Activated T-cell treated with anti-CD3 and anti-CD28 coated beads for 4 hours (primary cell): ENCODE measurements around the gene UNC5C.

Experiments
- DNase-seq: peaks from one replicate; pipeline ENCODE4 v3.0.0-alpha.2; 2020

Gene UNC5C

DNA sequence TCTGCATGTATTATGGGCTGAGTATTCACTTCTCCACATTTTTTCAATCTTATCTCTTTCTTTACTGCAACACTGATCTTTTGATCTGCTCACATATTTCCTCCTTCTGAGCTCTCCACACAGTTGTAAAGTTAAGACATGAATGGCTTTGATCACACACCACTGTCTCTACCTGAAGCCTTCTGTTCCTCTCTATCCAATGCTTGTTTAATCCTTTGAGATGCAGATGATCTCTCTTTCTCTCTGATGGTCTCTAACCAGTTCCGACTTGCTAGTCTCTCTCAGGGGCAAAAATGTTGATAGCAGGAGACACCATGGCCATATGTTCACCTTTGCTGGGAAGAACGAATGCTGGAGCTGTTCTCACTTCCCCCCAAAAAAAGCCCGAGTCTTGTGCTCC is 162.4 kb downstream of the UNC5C start:
- DNase-seq: no peak

DNA sequence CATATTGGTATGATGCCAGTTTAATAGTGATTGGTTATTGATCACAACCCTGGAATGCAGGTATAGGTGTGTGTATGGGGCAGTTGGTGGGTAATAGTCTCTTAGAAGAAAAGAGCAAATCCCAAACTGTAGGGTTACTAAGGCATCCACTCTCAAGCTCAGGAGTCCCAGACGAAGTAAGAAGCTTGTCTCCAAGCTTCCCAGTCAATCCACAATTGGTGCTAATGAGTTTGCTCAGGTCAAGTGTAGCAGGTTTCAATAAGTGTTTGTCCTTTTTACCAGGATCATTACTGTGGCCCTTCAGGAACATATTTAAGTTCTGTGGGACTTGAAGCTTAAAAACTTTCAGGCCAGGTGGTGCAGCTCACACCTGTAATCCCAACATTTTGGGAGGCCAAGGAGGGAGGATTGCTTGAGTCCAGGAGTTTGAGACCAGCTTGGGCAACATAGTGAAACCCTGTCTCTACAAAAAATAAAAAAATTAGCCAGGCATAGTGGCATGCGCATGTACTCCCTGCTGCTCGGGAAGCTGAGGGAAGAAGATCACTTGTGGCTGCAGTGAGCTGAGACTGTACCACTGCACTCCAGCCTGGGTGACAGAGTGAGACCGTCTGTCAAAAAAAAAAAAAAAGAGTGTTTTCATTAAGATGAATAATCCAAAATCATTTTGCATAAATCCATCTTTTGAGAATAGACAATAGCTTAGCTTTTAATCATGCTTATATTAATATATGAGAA is 166.8 kb downstream of the UNC5C start:
- no peak for DNase-seq

DNA sequence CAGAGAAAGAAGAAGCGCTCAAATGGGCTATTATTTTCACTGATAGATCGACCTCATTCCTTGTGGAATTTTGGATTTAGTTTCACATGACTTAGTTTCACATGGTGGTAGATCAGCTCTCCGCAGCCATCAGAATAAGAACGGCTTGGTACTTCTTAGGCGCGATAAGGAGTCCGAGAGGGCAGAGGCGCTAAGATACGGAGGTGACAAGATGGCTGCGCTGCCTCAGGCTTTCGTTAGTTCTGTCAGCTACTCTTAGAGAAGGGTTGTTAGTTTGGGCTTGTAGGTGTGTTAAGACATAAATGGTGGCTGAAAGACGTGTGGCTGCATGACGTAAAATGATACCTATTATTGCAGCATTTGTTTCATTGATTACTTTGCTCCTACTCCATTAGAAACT is 169.1 kb downstream of the UNC5C start:
- DNase-seq: no peak

DNA sequence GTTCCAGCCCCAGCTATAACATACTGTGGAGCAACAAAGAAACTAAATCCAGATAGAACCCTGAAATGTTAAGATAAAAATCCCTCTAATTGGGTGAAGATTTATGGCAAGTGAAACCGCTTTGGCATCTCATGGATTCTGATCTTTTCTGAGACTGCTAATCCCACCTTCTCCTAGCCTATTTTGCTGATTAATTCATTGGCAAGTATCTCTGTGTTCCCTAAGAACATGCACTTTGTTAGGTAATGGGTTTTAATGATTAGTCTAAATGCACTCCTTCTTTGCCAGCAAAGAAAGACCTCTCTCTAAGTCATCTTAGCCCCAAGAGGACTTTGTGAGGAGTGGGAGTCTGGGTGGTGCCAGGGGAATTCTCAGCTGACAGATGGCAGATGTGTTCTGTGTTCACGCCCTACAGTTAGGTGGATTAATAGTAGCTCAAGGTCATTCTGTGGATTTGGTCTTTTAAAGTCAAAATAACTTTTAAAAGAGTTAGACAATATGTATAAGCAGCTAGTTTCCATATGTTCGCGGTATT is 171.3 kb downstream of the UNC5C start:
- DNase-seq: no peak

DNA sequence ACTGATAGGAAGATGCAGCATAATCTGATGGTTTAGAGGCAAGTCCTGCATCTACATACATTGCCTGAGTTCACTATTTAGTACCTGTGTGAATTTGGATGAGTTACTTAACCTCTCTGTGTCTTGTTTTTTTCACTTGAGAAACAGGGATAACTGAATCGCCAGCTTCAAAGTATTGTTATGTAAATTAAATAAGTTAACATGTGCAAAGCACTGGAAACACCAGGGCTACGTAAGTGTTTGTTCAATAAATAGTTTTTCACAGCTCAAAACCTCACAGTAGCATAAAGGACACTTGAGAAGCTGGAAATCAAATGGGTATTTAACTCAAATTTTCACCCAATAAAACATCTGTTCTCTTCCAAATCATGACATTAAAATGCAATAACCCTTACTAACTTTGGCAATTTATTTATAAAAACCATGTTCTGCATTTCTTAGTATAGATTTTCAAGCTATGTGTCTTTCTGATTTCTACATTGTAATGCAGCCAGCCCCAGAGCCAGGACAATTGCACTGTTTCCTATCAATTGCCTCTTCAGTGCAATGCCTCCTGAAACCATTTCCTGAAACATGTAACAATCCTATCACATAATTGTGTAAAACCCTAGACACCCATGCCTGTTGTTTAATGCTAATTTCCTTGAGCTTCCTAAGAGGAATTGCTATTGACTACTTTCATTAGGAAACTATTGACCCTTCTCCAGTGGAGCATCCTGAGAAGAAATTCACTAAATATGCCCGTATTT is 177.1 kb downstream of the UNC5C start:
- no peak for DNase-seq

DNA sequence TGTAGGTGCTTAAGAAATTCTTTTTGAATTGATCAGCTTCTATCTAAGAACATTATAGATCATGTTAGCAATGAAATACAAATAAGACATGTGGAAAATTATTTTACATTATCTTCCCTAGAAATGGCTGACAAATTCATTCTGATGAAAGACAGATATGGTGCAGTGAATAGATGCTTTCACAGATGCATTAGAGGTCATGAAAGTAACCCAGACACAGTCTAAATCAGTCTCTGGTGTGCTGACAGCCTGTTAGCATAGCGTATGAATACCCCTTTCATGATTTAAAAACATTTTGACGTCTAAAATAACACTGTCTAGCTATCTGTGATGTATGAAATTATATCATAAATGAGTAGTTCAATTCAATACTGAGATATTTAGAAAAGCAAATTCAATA is 180.9 kb downstream of the UNC5C start:
- DNase-seq: no peak

DNA sequence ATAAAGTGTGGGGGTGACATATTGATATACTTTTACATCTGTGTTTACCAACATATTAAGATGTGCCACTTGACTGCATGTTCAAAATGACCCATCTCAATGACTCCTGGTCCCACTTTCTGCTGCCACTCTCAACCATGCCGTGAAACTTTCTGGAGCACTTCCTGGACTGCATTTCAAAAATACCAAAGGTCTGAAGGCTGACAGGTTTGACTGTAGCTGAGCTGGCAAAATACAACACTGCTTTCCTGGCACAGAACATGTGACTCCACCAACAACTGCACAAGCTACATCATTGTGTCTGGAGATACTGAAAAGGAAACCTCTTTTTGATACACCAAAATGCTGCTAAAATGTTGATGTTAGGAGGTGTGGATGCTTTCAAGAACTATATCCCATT is 184.8 kb downstream of the UNC5C start:
- DNase-seq: no peak

DNA sequence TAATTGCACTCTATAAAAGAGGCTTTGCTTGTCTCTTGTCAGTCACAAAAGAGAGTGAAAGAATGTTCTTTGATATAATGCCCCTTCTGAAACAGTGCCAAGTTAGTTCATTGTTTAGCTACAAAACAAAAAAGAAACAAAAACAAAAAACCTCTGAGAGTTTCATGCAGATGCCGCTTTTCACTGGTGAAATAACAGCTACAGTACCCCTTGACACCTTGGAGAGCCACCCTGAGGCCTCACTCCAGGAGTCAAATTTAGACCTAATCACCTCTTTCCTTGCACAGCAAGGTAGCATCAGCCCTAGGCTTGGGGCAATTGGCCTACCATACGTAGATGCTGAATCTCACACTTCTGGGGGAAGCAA is 185.2 kb downstream of the UNC5C start:
- no peak for DNase-seq

DNA sequence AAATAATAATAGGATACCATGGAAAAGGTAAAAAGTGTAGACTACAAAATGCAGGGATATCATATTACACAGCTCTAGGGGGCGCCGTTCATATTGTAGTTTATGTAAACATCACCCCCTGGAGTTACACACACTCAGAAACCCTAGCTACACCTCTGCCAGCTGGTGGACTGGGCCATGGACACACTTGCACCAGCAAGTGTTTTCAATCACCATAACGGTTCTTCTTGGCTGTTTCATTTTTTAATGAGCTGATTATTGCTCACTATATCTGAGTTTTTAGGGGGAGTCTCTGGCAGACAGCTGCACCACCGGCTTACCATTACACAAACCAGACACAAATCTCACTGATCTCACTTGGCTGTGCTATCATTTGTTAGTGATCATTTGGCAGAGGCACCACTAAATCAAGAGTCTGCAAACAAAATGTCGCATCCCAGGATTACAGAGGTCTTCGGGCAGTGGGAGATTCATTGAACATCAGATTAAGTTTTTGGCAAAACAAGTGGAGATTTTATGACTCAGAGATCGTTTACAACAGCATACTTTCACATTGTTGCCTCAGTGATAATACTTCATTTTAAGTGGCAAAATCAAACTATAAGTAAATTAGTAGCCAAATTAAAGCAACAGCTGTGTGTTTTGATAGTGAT is 185.7 kb downstream of the UNC5C start:
- no peak for DNase-seq

DNA sequence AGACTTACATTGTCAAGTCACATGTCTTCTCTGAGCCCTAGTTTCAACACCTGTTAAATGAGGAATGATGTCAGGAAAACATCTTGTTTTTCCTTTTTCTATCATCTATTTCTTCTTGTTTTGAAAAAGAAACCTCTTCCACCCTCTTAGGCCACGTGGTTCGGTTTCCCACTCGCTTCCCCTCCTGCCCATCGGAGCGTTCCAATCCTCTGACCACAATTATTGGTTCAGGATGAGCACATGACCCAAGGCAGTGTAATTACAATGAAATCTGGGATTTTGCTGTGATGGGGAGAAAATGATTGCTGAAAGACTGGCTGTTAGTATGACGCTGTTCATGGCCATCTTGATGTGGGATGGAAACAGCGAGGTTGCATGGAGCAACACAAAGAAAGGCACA is 186.7 kb downstream of the UNC5C start:
- no peak for DNase-seq

DNA sequence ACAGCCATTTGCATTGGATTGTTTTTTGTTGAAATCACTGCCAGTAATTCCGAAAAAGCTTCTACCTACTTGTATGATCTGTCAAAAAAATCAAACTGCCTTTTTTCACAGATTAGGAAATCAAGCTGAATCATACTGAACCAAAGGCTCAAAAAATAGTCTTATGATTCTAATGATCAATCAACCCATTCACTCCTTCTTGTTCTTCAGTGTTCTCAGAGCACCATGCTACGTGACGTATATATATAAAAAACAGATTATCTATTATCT is 187.1 kb downstream of the UNC5C start:
- DNase-seq: no peak

DNA sequence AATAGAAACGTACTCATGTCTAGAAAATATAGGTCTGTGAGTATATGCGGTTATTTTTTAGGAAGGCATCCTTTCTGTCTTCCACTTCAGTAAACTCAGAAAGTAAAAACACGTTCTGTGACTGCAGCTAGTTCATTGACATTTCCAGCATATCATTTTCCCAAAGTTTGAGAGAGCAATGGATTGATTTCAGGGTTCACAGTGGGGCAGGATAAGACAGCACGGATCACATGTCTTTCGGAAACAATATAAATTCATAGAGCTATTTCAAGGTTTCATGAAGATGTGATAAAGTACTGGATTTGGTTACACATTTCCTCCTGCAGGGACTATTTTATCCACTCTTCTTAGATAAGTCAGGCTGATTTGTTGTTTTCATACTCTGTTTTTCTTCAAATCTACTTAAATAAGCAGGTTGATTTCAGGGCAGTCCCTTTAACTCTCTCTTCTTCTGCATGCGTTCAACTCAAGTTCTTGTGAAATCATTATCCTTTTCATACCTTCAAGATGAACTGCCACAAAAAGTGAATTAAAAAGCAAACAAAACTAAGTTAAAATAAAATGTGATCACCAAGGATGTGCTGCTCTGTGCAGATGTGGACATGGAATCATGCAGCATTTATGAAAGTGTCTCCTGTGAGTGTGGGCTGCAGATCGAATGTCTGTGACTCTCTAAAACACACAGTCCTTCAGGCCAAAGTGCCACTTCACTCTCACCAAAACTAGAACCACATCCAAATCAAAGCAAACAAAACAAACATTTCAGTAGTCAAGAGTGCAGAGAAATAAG is 187.7 kb downstream of the UNC5C start:
- no peak for DNase-seq

DNA sequence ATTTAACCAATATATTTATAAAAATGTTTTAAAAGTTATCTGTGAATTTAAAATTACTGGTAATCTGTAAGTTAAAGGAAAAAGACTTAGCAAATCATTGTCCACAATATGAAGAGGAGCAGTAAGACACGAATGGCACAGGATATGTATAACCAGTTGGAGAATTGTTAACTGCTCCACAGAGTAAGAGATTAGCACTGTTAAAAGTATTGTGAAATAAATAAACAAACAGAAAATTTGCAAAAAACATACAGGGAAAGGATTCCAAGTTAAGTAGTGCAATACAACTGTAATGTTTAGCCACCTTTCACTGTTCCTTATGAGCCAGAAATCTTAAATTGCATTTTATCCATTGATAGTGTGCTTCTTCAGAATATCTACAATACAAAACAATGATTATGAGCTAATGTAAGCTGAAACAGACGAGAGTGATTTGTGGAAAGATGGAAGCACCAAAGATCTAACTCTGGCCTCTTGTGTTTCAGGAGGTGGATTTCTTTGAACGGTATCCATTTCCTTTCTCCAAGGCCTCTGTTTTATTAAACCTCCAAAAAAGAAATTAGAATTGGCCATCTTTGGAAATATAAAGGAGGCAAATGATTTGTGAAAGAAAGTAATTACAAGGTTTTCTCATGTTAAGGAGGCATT is 188.4 kb downstream of the UNC5C start:
- DNase-seq: no peak

DNA sequence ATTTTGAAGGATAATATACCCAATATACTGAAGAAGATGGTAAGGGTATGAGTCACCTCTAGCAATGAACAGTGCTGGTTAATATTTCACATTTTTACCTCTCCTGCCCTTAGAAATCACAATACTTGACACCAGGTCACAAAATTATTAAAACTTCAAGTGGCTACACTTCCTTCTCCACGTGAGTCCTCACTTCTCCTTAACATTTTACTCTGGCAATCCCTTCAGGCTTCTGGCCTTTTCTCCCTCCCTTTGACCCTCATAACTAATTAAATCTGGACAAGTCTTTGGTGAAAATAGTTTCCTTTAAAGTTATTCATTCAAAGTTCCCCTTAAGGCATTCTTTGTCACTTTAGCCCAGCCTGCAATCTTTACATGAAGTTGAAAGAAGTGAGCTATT is 190.4 kb downstream of the UNC5C start:
- no peak for DNase-seq

DNA sequence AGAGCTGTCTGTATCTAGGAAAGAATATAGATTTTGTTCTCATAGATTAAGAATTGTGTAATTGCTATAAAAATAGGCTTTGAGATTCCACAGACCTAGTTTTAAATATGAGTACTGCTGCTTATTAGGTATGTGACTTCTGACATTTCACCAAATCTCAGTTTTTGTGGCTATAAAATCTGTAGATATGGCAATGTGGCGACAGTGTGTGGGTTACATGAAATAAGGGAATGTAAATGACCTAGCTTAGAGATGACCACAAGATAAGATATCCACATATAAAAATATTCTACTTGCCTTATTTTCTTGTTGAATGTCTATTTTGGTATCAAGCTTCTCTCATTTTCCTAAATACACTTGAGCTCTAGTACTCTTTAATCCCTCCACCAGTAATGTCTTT is 193.8 kb downstream of the UNC5C start:
- no peak for DNase-seq

DNA sequence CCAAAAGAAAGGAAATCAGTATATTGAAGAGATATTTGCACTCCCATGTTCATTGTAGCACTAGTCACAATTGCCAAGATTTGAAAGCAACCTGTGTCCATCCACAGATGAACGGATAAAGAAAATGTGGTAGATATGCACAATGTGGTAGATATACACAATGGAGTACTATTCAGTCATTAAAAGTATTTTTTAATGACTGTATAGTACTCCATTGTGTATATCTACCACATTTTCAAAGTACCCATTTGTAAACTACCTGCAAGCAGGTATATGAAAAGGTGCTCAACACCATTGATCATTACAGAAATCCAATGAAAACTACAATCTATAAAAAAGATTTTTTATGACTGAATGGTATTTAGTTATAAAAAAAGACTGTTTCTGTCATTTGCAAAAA is 200.4 kb downstream of the UNC5C start:
- no peak for DNase-seq

DNA sequence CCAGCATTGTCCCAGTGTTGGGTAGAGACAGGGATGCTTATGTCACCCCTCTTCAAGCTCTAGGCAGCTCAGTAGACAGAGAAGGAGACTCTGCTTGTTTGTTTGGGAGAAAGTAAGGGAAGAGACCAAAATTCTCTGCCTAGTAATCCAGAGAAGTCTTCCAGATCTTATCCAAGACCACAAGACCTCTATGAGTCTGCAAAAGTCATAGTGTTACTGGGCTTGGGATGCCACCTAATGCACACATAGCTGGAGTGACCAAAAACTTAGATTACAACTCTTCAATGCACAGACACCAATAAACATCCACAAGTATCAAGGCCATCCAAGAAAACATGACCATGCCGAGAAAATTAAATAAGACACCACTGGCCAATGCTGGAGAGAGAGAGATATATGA is 205.5 kb downstream of the UNC5C start:
- no peak for DNase-seq

DNA sequence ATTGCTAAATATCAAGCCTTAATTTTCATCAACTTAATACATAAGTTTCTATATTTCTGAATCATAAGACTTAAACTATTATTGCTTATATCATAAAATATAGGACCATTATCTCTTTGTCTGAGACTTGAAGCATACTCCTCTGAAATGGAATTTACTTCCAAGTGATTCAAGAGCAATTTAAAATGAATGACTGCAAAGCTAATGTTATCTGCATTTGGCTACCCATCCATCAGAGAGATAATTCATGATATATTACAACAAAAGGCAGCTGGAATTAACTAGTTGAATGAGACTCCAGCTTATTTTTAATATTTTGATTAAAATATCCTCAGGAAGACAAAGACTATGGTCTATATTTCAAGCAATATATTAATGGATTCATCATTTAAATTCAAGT is 208.6 kb downstream of the UNC5C start:
- no peak for DNase-seq

DNA sequence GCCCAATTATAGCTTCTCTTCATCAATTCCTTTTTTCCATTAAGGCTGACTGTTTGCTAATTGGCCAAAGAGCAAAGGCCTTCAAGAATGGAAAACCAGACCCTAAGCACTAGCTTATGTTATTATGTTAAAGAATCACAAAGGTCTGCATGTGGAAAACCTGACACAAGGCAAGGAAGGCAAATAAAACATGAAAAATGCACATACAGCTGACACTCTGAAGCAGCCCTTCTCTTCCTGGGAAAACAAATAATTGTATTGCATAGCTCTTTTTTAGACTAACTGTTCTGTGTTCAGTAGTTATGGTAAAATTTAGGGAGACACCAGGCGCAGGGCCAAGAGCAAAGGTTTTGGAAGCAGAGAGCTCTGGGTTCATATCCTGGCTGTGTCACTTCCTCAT is 223.1 kb downstream of the UNC5C start:
- DNase-seq: no peak

DNA sequence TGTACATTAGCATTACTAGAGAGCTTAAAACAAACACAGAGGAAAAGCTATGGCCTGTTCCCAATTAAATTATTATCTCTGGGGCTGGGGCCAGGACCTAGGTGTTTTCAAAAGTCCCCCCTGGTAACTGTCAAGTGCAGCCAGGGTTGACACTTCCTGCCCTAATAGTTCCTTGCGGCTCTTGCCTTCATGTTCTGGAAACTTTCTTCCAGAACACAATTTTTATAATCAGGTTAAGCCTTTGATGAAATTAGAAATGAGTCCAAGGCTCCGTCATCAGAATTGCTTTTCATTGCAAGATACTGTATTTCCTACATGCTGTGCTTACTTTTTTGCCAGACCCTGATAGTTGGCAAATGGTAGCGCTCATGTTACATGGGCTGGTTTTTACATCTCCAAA is 229.6 kb downstream of the UNC5C start:
- no peak for DNase-seq

DNA sequence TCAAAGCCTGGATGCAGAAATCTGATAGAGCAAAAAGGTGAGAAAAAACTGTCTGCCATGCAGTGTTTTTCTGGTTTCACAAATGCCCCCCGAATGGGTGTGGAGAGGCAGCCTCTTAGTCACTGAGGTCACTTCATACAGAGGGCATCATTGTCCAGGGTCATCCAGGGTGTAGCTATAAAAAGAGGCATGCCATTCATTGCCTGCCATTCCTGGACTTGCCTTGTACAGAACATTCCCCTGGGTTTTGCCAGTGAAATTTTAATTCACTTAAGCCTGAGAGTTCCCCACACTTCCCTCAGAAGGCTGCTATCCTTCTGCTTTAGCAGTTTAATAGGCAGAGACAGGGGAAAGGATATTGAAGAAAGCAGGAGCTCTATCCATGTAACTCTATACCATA is 230.3 kb downstream of the UNC5C start:
- DNase-seq: no peak

DNA sequence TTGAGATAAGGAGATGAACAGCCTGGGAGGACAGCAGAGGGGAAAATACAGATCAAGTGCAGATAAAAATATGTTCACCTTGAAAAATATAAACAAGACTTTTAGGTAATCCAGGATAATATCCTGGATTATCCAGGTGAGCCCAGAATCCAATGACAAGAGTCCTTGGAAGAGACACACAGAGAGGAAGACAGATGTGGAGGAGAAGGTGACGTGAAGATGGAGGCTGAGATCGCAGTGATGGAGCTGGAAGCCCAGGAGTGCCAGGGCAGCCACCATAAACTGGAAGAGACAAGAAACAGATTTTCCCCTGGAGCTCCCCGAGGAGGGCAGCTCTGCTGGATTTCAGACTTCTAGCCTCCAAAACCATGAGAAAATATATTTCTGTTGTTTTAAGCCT is 230.7 kb downstream of the UNC5C start:
- DNase-seq: no peak
